HUES64 (cell line): Measurements from ENCODE around the gene S1PR2.
A peak's percentile ranks its signal among the peaks of the same experiment; 100 is the strongest.

Source experiments
- H3K27ac ChIP-seq: 2 replicates; pipeline ENCODE4 v1.7.0; 2013; ENCODE audit warnings: low read depth, low read length, inconsistent platforms
- H3K27me3 ChIP-seq: 2 replicates; pipeline ENCODE4 v1.6.1; 2013; ENCODE audit warnings: mild to moderate bottlenecking, low read length; ENCODE audit not compliant: insufficient read depth
- H3K36me3 ChIP-seq: 2 replicates; pipeline ENCODE4 v1.6.1; 2013; ENCODE audit warnings: mild to moderate bottlenecking, low read length; ENCODE audit not compliant: insufficient read depth
- H3K4me1 ChIP-seq: 2 replicates; pipeline ENCODE4 v1.6.1; 2013; ENCODE audit warnings: mild to moderate bottlenecking, low read length, moderate library complexity; ENCODE audit not compliant: insufficient read depth
- H3K4me3 ChIP-seq: 2 replicates; pipeline ENCODE4 v1.5.1; 2013; ENCODE audit warnings: mild to moderate bottlenecking, low read length, moderate library complexity
- H3K9ac ChIP-seq: 2 replicates; pipeline ENCODE4 v1.6.1; 2013; ENCODE audit warnings: mild to moderate bottlenecking, low read depth, low read length
- H3K9me3 ChIP-seq: 2 replicates; pipeline ENCODE4 v1.6.1; 2013; ENCODE audit warnings: low read depth, low read length; ENCODE audit not compliant: insufficient read depth
- WGBS: fragments of 150-250, 120-280 bp; methylation state at CpG from one replicate; pipeline ENCODE4 v1.1.7; 2013; ENCODE audit warnings: missing lambda C conversion rate; 5-methylcytosine and 5-hydroxymethylcytosine counted together

The S1PR2 gene

DNA sequence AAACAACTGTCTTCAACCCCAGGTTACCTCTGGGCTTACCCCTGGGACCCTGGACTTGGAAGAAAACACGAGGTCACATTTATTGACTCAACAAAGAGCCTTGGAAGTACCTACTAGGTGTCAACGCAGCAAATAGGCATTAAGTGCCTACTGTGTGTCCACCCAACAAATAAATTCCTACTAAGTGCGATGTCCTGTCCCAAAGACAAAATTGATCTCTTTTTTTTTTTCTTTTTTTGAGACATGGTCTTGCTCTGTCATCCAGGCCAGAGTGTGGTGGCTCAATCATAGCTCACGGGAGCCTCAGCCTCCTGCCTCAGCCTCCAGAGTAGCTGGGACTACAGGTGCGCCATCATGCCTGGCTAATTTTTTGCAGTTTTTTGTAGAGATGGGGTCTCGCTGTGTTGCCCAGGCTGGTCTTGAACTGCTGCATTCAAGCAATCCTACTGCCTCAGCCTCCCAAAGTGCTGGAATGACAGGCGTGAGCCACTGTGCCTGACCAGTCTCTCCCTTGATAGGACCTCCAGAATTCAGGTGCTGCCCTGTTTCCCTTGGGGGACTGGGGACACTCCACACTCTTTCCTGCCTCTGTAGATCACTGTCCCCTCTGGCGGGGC, 589 bp upstream of the S1PR2 start:
- Histone ChIP-seq H3K9me3 (no peaks in the 10 kb centered on the region), H3K27ac (peak overlapping the region; percentile 16; the same call in 1 of the 2 replicates), H3K27me3 (no peaks in the 10 kb centered on the region), H3K4me3 (peak overlapping the region; percentile 82), H3K9ac (peak overlapping the region; percentile 66; the same call in 1 of the 2 replicates), H3K36me3 (no peaks in the 10 kb centered on the region), H3K4me1 (peaks cover 8% of the 10 kb centered on the region)
- WGBS: 72% methylated on average over 8 of the region's 8 CpGs

DNA sequence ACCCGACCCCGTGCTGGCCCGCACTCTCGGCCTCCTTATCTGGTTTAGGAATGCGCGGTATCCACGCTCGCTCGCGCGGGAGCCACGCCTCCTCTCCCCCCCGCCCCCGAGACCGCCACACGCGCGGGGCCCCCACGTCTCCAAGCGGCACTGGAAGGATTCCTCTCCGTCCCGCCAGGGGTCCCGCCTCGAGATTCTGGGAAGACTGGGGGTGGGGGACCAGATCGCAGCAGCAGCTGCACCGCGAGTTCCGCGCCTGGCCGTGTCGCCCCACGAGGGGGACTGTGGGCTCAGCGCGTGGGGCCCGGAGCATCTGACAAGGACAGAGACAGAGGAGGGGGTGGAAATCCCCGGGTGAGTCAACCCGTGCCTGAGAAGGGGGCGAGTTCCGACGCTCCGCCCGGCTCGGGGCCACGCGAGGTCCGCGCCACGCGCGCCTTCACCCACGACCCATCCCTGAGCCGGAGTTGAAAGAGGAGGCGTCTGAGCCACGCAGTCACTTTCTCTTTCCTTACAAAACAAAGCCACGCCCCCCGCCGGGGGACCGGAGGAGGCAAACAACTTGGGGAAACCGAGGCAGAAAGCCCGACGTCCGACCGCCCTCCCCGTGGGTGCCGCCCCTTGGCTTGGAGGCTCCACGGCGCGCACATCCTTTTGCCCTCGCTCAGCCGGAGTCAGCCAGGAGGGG, 814 bp downstream of the S1PR2 start:
- peak overlapping the region; percentile 79 for H3K27ac ChIP-seq
- WGBS: 1% methylated on average over 69 of the region's 70 CpGs

DNA sequence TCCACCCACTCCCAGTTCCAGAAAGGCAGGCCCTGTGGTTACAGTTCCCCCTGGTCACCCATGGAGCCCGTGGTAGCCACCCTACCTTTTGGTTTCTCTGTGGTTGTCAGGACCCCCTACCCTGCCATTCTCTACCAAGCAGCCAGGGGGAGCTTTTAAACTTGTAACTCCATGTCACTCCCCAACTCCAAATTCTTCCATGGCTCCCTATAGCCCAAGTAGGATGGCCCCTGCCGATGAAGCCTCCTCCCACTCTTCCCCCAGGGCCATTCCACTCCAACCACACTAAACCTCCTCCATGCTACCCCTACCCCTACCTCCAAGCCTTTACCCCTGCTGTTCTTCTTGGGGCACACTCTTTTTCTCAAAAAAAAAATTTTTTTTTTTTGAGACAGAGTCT, 2.2 kb downstream of the S1PR2 start:
- H3K27me3 ChIP-seq: no peaks in the 10 kb centered on the region
- peaks cover 8% of the 10 kb centered on the region for H3K4me1 ChIP-seq
- no peak overlapping the region for H3K9ac ChIP-seq
- 75% methylated on average over 2 of the region's 2 CpGs for WGBS
- no peaks in the 10 kb centered on the region for H3K9me3 ChIP-seq
- H3K4me3 ChIP-seq: no peak overlapping the region
- peaks cover 5% of the 10 kb centered on the region; the same call in 1 of the 2 replicates for H3K36me3 ChIP-seq
- H3K27ac ChIP-seq: no peak overlapping the region

More for the DNA sequence above, 814 bp downstream of the S1PR2 start:
- H3K27me3 ChIP-seq: no peaks in the 10 kb centered on the region
- H3K9me3 ChIP-seq: no peaks in the 10 kb centered on the region
- peak overlapping the region; percentile 90 for H3K9ac ChIP-seq
- H3K36me3 ChIP-seq: no peaks in the 10 kb centered on the region
- peaks cover 8% of the 10 kb centered on the region for H3K4me1 ChIP-seq
- H3K4me3 ChIP-seq: peak overlapping the region; percentile 82

DNA sequence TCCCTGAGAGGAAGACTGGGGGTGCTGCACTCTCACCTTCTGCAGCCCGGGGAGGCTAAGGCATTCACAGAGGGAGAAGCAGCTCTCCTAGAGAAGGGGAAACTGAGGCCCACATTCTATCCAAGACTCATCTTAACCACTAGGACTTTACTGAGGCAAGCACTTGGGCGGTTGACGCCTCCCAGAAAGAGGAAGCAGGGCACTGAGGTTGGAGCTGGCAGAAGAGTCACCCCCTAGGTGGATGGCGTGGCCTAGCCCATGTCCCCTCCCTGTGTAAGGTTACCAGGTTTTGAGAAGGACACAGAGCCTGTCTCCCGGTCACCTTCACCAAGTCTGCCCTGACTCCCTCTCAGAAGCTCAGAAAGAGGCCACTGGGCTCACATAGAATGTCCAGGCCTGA, 2.7 kb downstream of the S1PR2 start:
- Histone ChIP-seq H3K27me3 (no peaks in the 10 kb centered on the region), H3K36me3 (peaks cover 9% of the 10 kb centered on the region; the same call in 1 of the 2 replicates), H3K9me3 (no peaks in the 10 kb centered on the region), H3K4me1 (peaks cover 8% of the 10 kb centered on the region), H3K4me3 (no peak overlapping the region), H3K27ac (no peak overlapping the region), H3K9ac (no peak overlapping the region)
- WGBS: 94% methylated on average over 5 of the region's 5 CpGs

DNA sequence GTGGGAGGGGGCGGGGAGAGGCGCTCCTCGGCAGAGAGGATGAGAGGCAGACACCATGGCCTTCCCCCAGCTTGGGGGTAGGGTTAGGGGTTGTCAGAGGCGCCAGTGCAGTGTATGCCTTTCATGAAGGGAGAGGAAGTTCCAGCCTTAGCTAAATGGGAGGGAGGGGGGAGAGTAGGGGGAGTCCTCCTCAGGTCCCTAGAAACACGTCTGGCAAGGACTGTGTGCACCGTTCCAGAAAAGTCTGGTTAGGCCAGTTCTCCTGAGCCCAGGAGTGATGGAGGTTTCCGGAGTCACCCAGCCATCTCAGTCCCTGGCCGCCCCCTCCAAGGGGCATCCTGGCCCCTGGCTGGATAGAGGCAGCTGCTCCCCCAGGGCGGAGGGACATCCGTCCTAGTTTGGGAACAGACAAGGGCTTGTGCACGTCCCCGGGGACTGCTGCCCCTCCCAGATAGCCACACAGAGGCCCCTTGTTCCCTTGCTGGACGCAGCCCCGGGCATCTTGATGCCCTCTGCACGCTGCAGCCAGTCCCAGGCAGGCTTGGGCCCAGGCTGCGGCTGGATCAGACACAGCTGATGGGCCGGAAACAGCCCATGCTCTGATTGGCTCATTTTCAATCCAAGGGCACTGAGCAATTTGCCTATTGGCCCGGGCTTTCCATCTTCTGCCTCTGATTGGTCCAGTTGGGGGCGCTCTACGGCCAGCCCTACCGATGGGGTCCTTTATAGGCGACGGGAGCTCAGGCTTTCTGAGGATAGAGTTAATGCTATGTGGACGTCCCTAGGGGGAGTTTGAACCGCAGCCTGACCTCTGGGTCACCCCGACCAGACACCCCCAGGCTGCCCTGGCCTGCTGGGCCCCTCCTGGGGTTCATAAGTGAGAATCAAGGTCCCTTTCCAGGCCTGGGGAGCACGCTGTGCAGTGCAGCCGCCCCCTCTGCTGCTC, 3.8 kb downstream of the S1PR2 start:
- Histone ChIP-seq H3K36me3 (peaks cover 9% of the 10 kb centered on the region; the same call in 1 of the 2 replicates), H3K27me3 (no peaks in the 10 kb centered on the region), H3K4me3 (no peak overlapping the region), H3K9me3 (no peaks in the 10 kb centered on the region), H3K4me1 (peaks cover 8% of the 10 kb centered on the region), H3K9ac (peak overlapping the region; percentile 9; the same call in 1 of the 2 replicates), H3K27ac (no peak overlapping the region)
- WGBS: 85% methylated on average over 28 of the region's 28 CpGs

DNA sequence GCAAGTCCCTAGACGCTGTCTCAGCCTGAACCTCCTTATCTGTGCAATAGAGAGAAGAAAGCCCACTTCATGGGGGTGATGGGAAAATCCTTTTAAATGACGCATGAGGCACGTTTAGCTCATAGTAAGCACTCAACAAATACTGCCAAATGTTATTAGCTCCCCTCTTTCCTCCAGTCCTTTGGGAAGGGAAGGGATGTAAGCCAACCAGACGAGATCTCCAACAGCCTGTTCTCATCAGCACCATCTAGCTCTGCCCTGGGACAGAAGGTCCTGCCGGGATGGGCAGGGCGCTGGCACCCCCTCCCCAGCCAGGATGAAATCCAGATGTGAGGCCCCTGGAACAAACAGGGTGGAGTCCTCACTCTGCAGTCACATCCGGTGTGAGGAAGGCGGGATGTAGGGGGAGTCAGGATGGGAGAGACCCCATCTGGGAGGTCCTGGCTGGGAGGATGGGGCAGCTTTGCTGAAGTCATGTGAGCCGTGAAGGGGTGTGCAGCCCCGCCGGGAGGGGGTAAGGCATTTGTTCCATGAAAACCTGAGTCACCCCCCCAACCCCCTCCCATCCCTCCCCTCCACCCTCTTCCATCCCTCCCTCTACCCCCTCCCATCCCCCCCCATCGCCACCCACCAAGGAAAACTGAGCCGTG, 4.6 kb downstream of the S1PR2 start:
- Histone ChIP-seq H3K9ac (no peak overlapping the region), H3K36me3 (peaks cover 9% of the 10 kb centered on the region; the same call in 1 of the 2 replicates), H3K4me1 (peaks cover 6% of the 10 kb centered on the region), H3K4me3 (no peak overlapping the region), H3K9me3 (no peaks in the 10 kb centered on the region), H3K27ac (no peak overlapping the region), H3K27me3 (no peaks in the 10 kb centered on the region)
- 65% methylated on average over 10 of the region's 13 CpGs for WGBS

DNA sequence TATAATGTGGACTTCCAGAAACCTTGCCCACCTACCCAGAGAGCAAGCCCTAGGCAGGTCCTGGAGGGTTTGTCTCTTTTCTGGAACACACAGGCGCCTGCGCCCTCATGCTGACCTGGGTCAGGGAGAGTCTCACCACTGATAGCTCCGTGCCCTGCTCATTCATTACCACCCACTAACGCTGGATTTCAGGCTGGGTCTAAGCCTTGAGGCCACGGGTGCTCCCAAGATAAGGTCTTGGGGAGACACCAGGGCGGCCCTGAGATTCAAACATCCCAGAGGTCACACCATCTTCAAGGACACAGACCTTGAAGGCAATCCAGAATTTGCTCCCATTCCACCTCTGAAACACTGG, 5.1 kb downstream of the S1PR2 start:
- no peak overlapping the region for H3K4me3 ChIP-seq

DNA sequence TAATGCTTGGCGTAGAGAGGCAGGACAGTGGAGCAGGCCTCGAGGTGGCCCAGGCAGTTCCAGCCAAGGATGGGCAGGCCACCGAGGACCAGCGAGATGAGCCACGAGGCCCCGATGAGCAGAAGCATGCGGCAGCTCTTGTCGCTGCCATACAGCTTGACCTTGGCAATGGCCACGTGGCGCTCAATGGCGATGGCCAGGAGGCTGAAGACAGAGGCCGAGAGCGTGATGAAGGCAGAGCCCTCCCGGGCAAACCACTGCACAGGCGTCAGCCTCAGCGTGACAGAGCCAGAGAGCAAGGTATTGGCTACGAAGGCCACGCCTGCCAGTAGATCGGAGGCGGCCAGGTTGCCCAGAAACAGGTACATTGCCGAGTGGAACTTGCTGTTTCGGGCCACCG, 6.8 kb downstream of the S1PR2 start:
- no peaks in the 10 kb centered on the region for H3K27me3 ChIP-seq
- no peaks in the 10 kb centered on the region for H3K4me1 ChIP-seq
- H3K27ac ChIP-seq: no peak overlapping the region
- H3K4me3 ChIP-seq: no peak overlapping the region
- H3K36me3 ChIP-seq: peaks cover 9% of the 10 kb centered on the region; the same call in 1 of the 2 replicates
- no peak overlapping the region for H3K9ac ChIP-seq
- 96% methylated on average over 23 of the region's 23 CpGs for WGBS
- H3K9me3 ChIP-seq: no peaks in the 10 kb centered on the region

More for the DNA sequence above, 5.1 kb downstream of the S1PR2 start:
- H3K27ac ChIP-seq: no peak overlapping the region
- H3K9me3 ChIP-seq: no peaks in the 10 kb centered on the region
- H3K4me1 ChIP-seq: peaks cover 5% of the 10 kb centered on the region
- WGBS: 92% methylated on average over 6 of the region's 6 CpGs
- no peaks in the 10 kb centered on the region for H3K27me3 ChIP-seq
- H3K36me3 ChIP-seq: peaks cover 9% of the 10 kb centered on the region; the same call in 1 of the 2 replicates
- no peak overlapping the region for H3K9ac ChIP-seq

DNA sequence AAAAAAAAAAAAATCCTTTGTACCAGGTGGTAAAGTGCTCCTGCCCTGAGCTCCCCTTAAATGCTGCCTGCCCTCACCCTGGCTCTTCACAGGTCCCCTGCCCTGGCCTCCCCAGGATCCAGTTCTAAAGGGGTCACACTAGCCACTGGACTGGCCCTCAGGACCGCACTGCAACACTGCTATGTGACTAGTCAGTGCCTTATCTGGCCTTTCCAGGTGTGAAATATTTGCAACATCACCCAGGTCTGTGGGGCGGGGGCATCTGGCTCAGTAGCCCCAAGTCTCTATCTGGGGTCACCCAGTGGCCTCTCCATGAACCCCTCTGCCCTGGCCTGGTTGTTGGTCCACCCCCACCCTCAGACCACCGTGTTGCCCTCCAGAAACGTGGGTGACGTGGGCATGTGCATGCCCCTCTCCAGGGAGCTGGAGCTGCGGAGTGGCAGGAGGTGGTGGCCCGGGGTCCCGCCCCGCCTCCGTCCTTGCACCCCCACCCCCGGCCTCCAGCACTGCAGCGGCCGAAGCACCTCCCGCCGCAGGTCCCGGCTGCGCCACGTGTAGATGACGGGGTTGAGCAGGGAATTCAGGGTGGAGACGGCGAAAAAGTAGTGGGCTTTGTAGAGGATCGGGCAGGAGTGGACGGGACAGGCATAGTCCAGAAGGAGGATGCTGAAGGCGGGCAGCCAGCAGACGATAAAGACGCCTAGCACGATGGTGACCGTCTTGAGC, 7.5 kb downstream of the S1PR2 start:
- Histone ChIP-seq H3K9me3 (no peaks in the 10 kb centered on the region), H3K4me1 (no peaks in the 10 kb centered on the region), H3K36me3 (peaks cover 9% of the 10 kb centered on the region; the same call in 1 of the 2 replicates), H3K27ac (no peak overlapping the region), H3K9ac (no peak overlapping the region), H3K4me3 (no peak overlapping the region), H3K27me3 (no peaks in the 10 kb centered on the region)
- 95% methylated on average over 28 of the region's 28 CpGs for WGBS

DNA sequence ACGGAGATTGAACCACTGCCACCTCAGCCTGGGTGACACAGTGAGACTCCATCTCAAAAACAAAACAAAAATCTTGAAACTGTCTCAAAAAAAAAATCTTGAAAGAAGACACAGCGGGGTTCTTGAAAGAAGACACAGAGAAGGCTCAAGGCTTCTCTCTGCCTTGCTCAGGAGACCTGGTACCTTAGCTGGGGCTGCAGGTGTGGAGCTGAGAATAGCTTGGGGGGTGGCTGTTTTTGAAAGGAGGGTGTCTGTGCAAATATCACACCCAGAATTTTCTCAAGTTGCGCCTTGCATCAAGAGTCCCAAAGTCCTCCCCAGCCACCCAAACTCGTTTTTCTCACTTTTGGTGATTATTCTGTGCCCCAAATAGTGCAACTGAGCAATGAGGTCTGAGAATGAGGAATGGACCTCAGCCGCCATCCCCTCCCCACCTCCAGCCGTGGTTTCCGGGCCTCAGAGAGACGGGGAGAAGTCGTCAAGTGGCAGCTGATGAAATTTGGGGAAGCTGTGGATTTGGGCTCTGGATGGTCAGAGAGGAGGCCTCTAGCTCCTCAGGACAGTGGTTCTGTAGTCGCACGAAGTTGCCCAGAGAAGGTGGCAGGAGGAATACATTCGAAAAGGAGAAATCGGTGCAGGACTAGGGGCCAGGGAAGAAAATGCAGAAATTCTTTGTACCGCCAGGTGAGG, 8.8 kb downstream of the S1PR2 start:
- 93% methylated on average over 14 of the region's 14 CpGs for WGBS
- H3K27me3 ChIP-seq: no peaks in the 10 kb centered on the region
- no peaks in the 10 kb centered on the region for H3K4me1 ChIP-seq
- H3K9me3 ChIP-seq: no peaks in the 10 kb centered on the region
- H3K9ac ChIP-seq: no peak overlapping the region
- H3K4me3 ChIP-seq: no peak overlapping the region
- H3K36me3 ChIP-seq: peaks cover 9% of the 10 kb centered on the region; the same call in 1 of the 2 replicates
- no peak overlapping the region for H3K27ac ChIP-seq
